HCT116 (cell line): ENCODE data around the gene VCAM1.

Experiments used
- CEBPB ChIP-seq: IDR thresholded peaks from 2 replicates; pipeline ENCODE4 v1.6.1; 2012; ENCODE audit warnings: low read depth
- EZH2phosphoT487 ChIP-seq: fragments of 200-600 bp; IDR thresholded peaks from 2 replicates; pipeline ENCODE4 v1.6.1; 2018; ENCODE audit warnings: antibody characterized with exemption, borderline replicate concordance
- JUND ChIP-seq: IDR thresholded peaks from 2 replicates; pipeline ENCODE4 v1.6.1; 2012
- POLR2AphosphoS5 ChIP-seq: IDR thresholded peaks from 2 replicates; pipeline ENCODE4 v1.6.1; 2011; ENCODE audit warnings: mild to moderate bottlenecking, low read depth, low read length, moderate library complexity
- TF ChIP-seq, protein P1 (sequence below), 3 experiments: fragments of 200-600 bp in 1 of 3; sonication (generic) in 1 of 3; IDR thresholded peaks in 2 of 3; conservative IDR thresholded peaks in 1 of 3; 2 replicates each; pipeline ENCODE4 v1.5.1; 2012 to 2017; ENCODE audit warnings: low read depth in 2 of 3, low read length in 2 of 3, antibody characterized with exemption in 1 of 3, borderline replicate concordance in 1 of 3, control low read depth in 1 of 3, mild to moderate bottlenecking in 1 of 3, mixed read lengths in 1 of 3, mixed run types in 1 of 3, moderate library complexity in 1 of 3; ENCODE audit not compliant: insufficient read depth in 1 of 3

DNA sequence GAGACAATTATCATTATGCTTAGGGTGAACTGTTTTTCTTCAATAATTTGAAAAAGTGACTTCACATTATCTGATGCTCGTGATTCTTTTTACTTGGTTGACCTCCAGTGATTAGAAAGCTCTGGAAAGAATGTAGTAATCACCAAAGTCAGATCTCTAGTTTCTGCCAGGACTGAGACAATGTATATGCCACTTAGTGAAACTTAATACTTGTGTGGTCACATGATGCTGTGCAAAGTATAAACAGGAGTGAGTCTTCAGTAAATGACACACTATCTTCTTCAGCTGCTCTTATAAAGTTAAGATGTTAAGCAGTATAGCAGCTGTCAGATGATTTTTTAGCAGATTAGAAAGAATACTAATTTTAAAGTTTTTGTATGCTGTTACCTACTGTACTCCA is 17.2 kb downstream of the VCAM1 start:
- TF ChIP-seq, protein P1, sequence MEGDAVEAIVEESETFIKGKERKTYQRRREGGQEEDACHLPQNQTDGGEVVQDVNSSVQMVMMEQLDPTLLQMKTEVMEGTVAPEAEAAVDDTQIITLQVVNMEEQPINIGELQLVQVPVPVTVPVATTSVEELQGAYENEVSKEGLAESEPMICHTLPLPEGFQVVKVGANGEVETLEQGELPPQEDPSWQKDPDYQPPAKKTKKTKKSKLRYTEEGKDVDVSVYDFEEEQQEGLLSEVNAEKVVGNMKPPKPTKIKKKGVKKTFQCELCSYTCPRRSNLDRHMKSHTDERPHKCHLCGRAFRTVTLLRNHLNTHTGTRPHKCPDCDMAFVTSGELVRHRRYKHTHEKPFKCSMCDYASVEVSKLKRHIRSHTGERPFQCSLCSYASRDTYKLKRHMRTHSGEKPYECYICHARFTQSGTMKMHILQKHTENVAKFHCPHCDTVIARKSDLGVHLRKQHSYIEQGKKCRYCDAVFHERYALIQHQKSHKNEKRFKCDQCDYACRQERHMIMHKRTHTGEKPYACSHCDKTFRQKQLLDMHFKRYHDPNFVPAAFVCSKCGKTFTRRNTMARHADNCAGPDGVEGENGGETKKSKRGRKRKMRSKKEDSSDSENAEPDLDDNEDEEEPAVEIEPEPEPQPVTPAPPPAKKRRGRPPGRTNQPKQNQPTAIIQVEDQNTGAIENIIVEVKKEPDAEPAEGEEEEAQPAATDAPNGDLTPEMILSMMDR (IDR thresholded peaks at IDR 0.05 in 2 of 3, conservative IDR thresholded peaks at IDR 0.05 in 1 of 3; ENCODE audit: borderline replicate concordance in 1 of 3, insufficient read depth in 1 of 3, low read depth in 2 of 3, low read length in 2 of 3) = no peak
- TF ChIP-seq JUND (no peak), CEBPB (no peak), EZH2phosphoT487 (no peak), POLR2AphosphoS5 (no peak)
